ENCODE measurements around the gene CDC20. TPM values are rescaled to one million over a fixed set of nuclear protein-coding genes. Genes with fewer than 3 reads are reported as not detected.

Gene CDC20
- total RNA-seq, 1 experiment from 2014 or later = 134 TPM

- CTCF ChIA-PET = no interaction called here
- peaks cover 5% of the 10 kb centered on the region for H3K36me3 Mint-ChIP-seq (ENCODE audit: insufficient read depth, unreplicated experiment)
- no peak for TF ChIP-seq CTCF (IDR thresholded peaks at IDR 0.05; ENCODE audit: unreplicated experiment)
- H3K4me1 Mint-ChIP-seq (ENCODE audit: low read depth, unreplicated experiment) = no peaks in the 10 kb centered on the region
- no peak for DNase-seq
- no peak overlapping the region for H3K27ac Mint-ChIP-seq (ENCODE audit: unreplicated experiment)
- peaks cover 38% of the 10 kb centered on the region for H3K27me3 Mint-ChIP-seq (ENCODE audit: unreplicated experiment)
- no peaks in the 10 kb centered on the region for H3K9me3 Mint-ChIP-seq (ENCODE audit: low read depth, unreplicated experiment)
- no TSS peak for BruUV-seq (replicated peaks)
- intact Hi-C loops (cut with micrococcal nuclease; ENCODE audit: unreplicated experiment) = no loop called here
- no peak overlapping the region for H3K4me3 Mint-ChIP-seq (ENCODE audit: low read depth, unreplicated experiment)
Measured at GRCh38 chr1:43312663-43313515, 45.9 kb upstream of the CDC20 start.

GRCh38 chr1:43313771-43314170 is 45.0 kb upstream of the CDC20 start:
- H3K9me3 Mint-ChIP-seq (ENCODE audit: low read depth, unreplicated experiment) = no peaks in the 10 kb centered on the region
- H3K27me3 Mint-ChIP-seq (ENCODE audit: unreplicated experiment) = peaks cover 34% of the 10 kb centered on the region
- no peak overlapping the region for H3K4me3 Mint-ChIP-seq (ENCODE audit: low read depth, unreplicated experiment)
- BruUV-seq (replicated peaks) = no TSS peak
- CTCF ChIA-PET = no interaction called here
- H3K27ac Mint-ChIP-seq (ENCODE audit: unreplicated experiment) = no peak overlapping the region
- intact Hi-C loops (cut with micrococcal nuclease; ENCODE audit: unreplicated experiment) = no loop called here
- no peak for DNase-seq
- no peak for TF ChIP-seq CTCF (IDR thresholded peaks at IDR 0.05; ENCODE audit: unreplicated experiment)
- H3K4me1 Mint-ChIP-seq (ENCODE audit: low read depth, unreplicated experiment) = no peaks in the 10 kb centered on the region
- peaks cover 5% of the 10 kb centered on the region for H3K36me3 Mint-ChIP-seq (ENCODE audit: insufficient read depth, unreplicated experiment)

GRCh38 chr1:43314233-43314632 is 44.5 kb upstream of the CDC20 start:
- no peak for TF ChIP-seq CTCF (IDR thresholded peaks at IDR 0.05; ENCODE audit: unreplicated experiment)
- H3K27ac Mint-ChIP-seq (ENCODE audit: unreplicated experiment) = no peak overlapping the region
- no TSS peak for BruUV-seq (replicated peaks)
- intact Hi-C loops (cut with micrococcal nuclease; ENCODE audit: unreplicated experiment) = no loop called here
- H3K9me3 Mint-ChIP-seq (ENCODE audit: low read depth, unreplicated experiment) = no peaks in the 10 kb centered on the region
- no peak overlapping the region for H3K4me3 Mint-ChIP-seq (ENCODE audit: low read depth, unreplicated experiment)
- CTCF ChIA-PET = no interaction called here
- peaks cover 34% of the 10 kb centered on the region for H3K27me3 Mint-ChIP-seq (ENCODE audit: unreplicated experiment)
- peaks cover 5% of the 10 kb centered on the region for H3K36me3 Mint-ChIP-seq (ENCODE audit: insufficient read depth, unreplicated experiment)
- no peak for DNase-seq
- H3K4me1 Mint-ChIP-seq (ENCODE audit: low read depth, unreplicated experiment) = no peaks in the 10 kb centered on the region

GRCh38 chr1:43315481-43315880 is 43.3 kb upstream of the CDC20 start:
- intact Hi-C loops (cut with micrococcal nuclease; ENCODE audit: unreplicated experiment) = no loop called here
- H3K4me1 Mint-ChIP-seq (ENCODE audit: low read depth, unreplicated experiment) = no peaks in the 10 kb centered on the region
- CTCF ChIA-PET = no interaction called here
- no peaks in the 10 kb centered on the region for H3K9me3 Mint-ChIP-seq (ENCODE audit: low read depth, unreplicated experiment)
- TF ChIP-seq CTCF (IDR thresholded peaks at IDR 0.05; ENCODE audit: unreplicated experiment) = no peak
- DNase-seq = no peak
- no peak overlapping the region for H3K4me3 Mint-ChIP-seq (ENCODE audit: low read depth, unreplicated experiment)
- peaks cover 5% of the 10 kb centered on the region for H3K36me3 Mint-ChIP-seq (ENCODE audit: insufficient read depth, unreplicated experiment)
- no TSS peak for BruUV-seq (replicated peaks)
- H3K27me3 Mint-ChIP-seq (ENCODE audit: unreplicated experiment) = peaks cover 23% of the 10 kb centered on the region
- no peak overlapping the region for H3K27ac Mint-ChIP-seq (ENCODE audit: unreplicated experiment)
